Natural killer cell (primary cell): Measurements from ENCODE around the gene UNC93B1. TPM values are rescaled to one million over a fixed set of nuclear protein-coding genes. Genes with fewer than 3 reads are reported as not detected.

Source experiments
- ATAC-seq, 3 donors: fragments of 150-1000 bp in 2 of 3; fragments of 200-7000 bp in 1 of 3; cut with Tn5 transposase; 1 replicate in 1 of 3; 2 replicates in 2 of 3; pipeline ENCODE4 v1.10.0; 2021; ENCODE audit warnings: mild to moderate bottlenecking in 2 of 3, moderate library complexity in 2 of 3
- DNase-seq, 2 donors: peaks; one replicate each; pipeline versions ENCODE4 v3.0.0 to v3.0.0-alpha.2; 2013 to 2021; ENCODE audit warnings: mixed read lengths in 1 of 2
- H3K27ac ChIP-seq: one replicate; pipeline ENCODE4 v1.5.1; 2013; ENCODE audit warnings: mild to moderate bottlenecking, low read length
- H3K27me3 ChIP-seq: one replicate; pipeline ENCODE4 v1.6.1; 2013; ENCODE audit warnings: low read length; ENCODE audit not compliant: control insufficient read depth, insufficient read depth
- H3K36me3 ChIP-seq: one replicate; pipeline ENCODE4 v1.6.1; 2013; ENCODE audit warnings: low read length; ENCODE audit not compliant: control insufficient read depth, insufficient read depth
- H3K4me1 ChIP-seq: one replicate; pipeline ENCODE4 v1.6.1; 2013; ENCODE audit warnings: low read length; ENCODE audit not compliant: control insufficient read depth, insufficient read depth
- H3K4me3 ChIP-seq: one replicate; pipeline ENCODE4 v1.5.1; 2013; ENCODE audit warnings: low read length
- H3K9me3 ChIP-seq: one replicate; pipeline ENCODE4 v1.6.1; 2013; ENCODE audit warnings: low read length; ENCODE audit not compliant: control insufficient read depth, insufficient read depth
- H3K27ac Mint-ChIP-seq, 2 donors: one replicate each; pipeline ENCODE4 v1.8.0; 2022; ENCODE audit warnings: mild to moderate bottlenecking in 2 of 2, mixed read lengths in 2 of 2, moderate library complexity in 1 of 2
- H3K27me3 Mint-ChIP-seq, 2 donors: one replicate each; pipeline ENCODE4 v1.8.0; 2022; ENCODE audit warnings: low read depth in 2 of 2, mixed read lengths in 2 of 2
- H3K36me3 Mint-ChIP-seq: one replicate; pipeline ENCODE4 v1.8.0; 2022; ENCODE audit warnings: mixed read lengths
- H3K4me1 Mint-ChIP-seq, 2 donors: one replicate each; pipeline ENCODE4 v1.8.0; 2022; ENCODE audit warnings: mixed read lengths in 2 of 2
- H3K4me3 Mint-ChIP-seq: one replicate; pipeline ENCODE4 v1.8.0; 2022; ENCODE audit warnings: mild to moderate bottlenecking, moderate library complexity, mixed read lengths
- H3K9me3 Mint-ChIP-seq, 2 donors: one replicate each; pipeline ENCODE4 v1.8.0; 2022; ENCODE audit warnings: mixed read lengths in 2 of 2
- WGBS: methylation state at CpG from one replicate; pipeline ENCODE4 v1.1.7; 2013; ENCODE audit warnings: missing lambda C conversion rate; ENCODE audit not compliant: insufficient coverage; 5-methylcytosine and 5-hydroxymethylcytosine counted together
- intact Hi-C: fragments of 100-400 bp; cut with micrococcal nuclease; formaldehyde crosslinking; loops from one replicate; pipeline ENCODE4 v1.14.2; 2022
- total RNA-seq, 4 donors: library from RNA; stranded (reverse); fragments of 120-200 nt in 1 of 4; gene quantifications; one replicate each; pipeline versions ENCODE4 v1.2.3 to v1.2.4, GENCODE V29; 2013 to 2022
- TF ChIP-seq, protein P1 (sequence below): fragments of 200-600 bp; IDR thresholded peaks from one replicate; pipeline ENCODE4 v1.8.0; 2022; ENCODE audit warnings: antibody characterized with exemption

UNC93B1 gene
- total RNA-seq, 3 donors from 2014 or later (not counting 1 experiment from before 2014, with no cell fraction given): 26.6 to 44.3 (median 39.7) TPM

DNA sequence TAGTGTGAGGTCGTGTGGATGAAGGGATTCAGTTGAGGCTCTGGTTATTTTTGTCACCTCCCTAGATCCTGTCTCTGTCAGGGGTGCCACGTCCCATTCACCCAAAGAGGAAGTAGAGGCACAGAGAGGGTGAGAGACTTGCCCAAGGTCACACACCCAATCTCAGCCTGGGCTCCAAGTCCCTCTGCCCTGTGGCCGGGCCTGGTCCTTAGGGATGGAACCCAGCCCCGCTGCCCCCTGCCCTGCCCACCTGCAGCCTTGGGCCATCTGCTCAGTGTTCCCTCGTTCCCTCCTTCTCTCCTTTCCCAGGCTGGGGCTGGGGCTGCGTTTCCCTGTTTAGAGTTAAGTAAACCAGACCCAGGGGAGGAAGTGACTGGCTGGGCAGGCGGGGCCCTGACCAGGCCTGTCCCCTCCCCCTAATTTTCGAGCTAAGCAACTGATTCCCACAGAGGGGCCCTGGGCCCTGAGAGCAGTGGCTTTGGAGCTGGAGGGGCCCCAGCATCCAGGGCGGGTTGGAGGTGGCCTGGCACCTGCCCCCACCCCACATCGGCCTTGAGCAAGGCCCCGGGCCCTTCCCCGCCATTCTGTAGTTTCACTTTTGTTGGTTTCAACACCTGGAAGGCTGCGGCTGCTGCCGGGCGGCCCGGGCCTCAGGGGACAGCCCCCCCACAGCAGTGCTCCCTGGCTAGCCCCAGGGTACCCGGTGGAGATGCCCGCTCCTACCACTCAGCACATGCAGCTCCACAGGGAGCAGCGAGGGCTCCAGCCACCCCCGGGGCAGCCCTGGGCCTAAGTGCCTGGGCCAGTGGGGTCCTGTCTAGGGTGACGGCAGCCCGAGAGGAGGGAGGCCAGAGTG lies 36.4 kb upstream of the UNC93B1 start:
- Histone ChIP-seq H3K27me3 (no peaks in the 10 kb centered on the region), H3K4me1 (peaks cover 68% of the 10 kb centered on the region), H3K36me3 (peaks cover 34% of the 10 kb centered on the region), H3K27ac (peak overlapping the region; percentile 94), H3K9me3 (no peaks in the 10 kb centered on the region), H3K4me3 (peak overlapping the region; percentile 84)
- Mint-ChIP-seq H3K4me1 (peaks cover 31 to 46% of the 10 kb centered on the region in 2 donors), H3K27me3 (no peaks in the 10 kb centered on the region), H3K4me3 (peak overlapping the region; percentile 91), H3K27ac (peak overlapping the region; percentile 97 to 99), H3K9me3 (no peaks in the 10 kb centered on the region), H3K36me3 (no peaks in the 10 kb centered on the region)
- DNase-seq: peak; percentile 52 to 70
- intact Hi-C loops: loop anchor here (1.0 kb wide), 1 partner anchor 10 kb away; the partner anchor contains the start of gene NDUFS8
- TF ChIP-seq, protein P1, sequence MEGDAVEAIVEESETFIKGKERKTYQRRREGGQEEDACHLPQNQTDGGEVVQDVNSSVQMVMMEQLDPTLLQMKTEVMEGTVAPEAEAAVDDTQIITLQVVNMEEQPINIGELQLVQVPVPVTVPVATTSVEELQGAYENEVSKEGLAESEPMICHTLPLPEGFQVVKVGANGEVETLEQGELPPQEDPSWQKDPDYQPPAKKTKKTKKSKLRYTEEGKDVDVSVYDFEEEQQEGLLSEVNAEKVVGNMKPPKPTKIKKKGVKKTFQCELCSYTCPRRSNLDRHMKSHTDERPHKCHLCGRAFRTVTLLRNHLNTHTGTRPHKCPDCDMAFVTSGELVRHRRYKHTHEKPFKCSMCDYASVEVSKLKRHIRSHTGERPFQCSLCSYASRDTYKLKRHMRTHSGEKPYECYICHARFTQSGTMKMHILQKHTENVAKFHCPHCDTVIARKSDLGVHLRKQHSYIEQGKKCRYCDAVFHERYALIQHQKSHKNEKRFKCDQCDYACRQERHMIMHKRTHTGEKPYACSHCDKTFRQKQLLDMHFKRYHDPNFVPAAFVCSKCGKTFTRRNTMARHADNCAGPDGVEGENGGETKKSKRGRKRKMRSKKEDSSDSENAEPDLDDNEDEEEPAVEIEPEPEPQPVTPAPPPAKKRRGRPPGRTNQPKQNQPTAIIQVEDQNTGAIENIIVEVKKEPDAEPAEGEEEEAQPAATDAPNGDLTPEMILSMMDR: no peak
- under 1% methylated on average over 21 of the region's 22 CpGs for WGBS
- ATAC-seq: peak; percentile 54 to 68 (median 63)

DNA sequence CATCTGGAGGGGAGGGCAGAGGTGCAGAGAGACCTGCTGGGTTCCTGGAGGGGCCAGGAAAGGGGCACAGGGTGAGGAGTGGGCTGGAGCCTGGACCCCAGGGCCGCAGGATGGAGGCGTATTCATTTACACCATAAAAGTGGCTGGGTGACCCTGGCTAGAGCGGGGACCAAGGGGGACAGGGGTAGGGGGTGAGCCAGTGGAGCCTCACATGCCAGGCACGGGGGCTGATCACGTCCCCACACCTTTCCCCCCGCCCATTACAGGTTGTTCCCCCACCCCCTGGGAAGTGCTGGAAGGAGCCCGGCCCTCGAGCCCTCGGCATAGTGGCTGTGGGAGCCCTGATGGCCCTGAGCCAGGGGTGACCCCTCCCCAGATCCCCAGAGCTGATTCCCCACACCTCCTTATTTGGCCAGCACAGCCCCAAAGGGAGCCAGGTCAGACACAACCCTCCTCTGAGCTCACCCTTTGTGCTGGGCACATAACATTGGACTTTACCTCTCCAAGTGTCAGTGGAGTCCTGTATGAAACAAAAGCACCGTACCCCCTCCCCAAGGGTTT lies 35.7 kb upstream of the UNC93B1 start:
- intact Hi-C loops: loop anchor here (1.0 kb wide), 1 partner anchor 9 kb away; the partner anchor contains the start of gene NDUFS8
- H3K27ac ChIP-seq: peak overlapping the region; percentile 94
- peaks cover 31 to 46% of the 10 kb centered on the region in 2 donors for H3K4me1 Mint-ChIP-seq
- H3K27me3 ChIP-seq: no peaks in the 10 kb centered on the region
- peak overlapping the region; percentile 91 for H3K4me3 Mint-ChIP-seq
- TF ChIP-seq, protein P1: no peak
- no peaks in the 10 kb centered on the region for H3K9me3 ChIP-seq
- H3K36me3 ChIP-seq: peaks cover 27% of the 10 kb centered on the region
- ATAC-seq: peak in 1 of 3 donors; percentile 5
- peak overlapping the region; percentile 84 for H3K4me3 ChIP-seq
- peak in 1 of 2 donors; percentile 38 for DNase-seq
- H3K27ac Mint-ChIP-seq: peak overlapping the region; percentile 97 to 99
- no peaks in the 10 kb centered on the region for H3K9me3 Mint-ChIP-seq
- no peaks in the 10 kb centered on the region for H3K36me3 Mint-ChIP-seq
- H3K27me3 Mint-ChIP-seq: no peaks in the 10 kb centered on the region
- 12% methylated on average over 9 of the region's 10 CpGs for WGBS
- peaks cover 74% of the 10 kb centered on the region for H3K4me1 ChIP-seq

DNA sequence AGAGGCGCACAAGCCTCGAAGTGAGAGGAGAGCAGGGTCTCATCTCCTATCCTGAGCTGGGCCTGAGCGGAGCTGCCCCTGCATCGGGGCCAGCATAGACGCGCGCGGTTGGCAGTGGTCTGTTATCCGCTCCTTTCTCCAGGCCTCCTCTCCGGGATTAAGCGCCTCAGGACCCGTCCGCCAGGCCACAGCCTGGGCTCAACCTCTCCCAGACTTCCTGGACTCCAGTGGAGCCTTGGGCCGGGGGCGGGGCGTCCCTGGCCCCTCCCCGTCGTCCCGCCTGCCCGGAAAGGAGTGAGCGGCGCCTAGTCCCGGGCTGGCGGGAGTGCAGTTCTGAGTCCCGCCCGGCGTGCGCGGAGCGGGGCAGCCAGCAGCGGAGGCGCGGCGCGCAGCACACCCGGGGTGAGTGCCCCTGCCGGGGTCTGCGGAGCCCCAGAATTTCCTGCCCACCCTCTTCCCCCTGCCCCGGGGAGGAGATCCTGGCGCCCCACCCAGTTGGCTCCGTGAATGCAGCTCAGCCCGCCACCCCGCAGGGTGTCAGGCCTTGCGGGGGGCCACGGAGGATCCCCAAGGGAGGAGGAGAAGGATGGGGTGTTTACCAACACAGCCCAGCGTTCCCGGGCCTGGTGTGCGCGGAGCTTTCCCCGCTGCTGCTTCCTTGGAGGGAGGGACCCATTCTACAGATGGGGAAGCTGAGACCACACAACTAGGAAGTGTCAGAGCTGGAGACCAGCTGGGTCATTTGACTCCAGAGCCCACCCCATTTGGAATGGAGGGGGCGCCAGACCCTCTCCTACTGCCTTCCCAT lies 35.0 kb upstream of the UNC93B1 start, which contains the start of gene TCIRG1:
TCIRG1 (plus strand) TSS at position 308 of the 808 bp plus-strand sequence. CDS start 2,247 bp downstream, outside the sequence.
- Histone ChIP-seq H3K27me3 (no peaks in the 10 kb centered on the region), H3K4me1 (peaks cover 74% of the 10 kb centered on the region), H3K9me3 (no peaks in the 10 kb centered on the region), H3K27ac (peak within 1 kb of the TSS; percentile 94), H3K4me3 (peak within 1 kb of the TSS; percentile 84), H3K36me3 (peaks cover 24% of the 10 kb centered on the region)
- peak in 1 of 2 donors; percentile 73 for DNase-seq
- H3K36me3 Mint-ChIP-seq: no peaks in the 10 kb centered on the region
- intact Hi-C loops: no loop called here
- 6% methylated on average over 51 of the region's 51 CpGs for WGBS
- H3K4me3 Mint-ChIP-seq: peak within 1 kb of the TSS; percentile 91
- H3K9me3 Mint-ChIP-seq: no peaks in the 10 kb centered on the region
- peaks cover 31 to 46% of the 10 kb centered on the region in 2 donors for H3K4me1 Mint-ChIP-seq
- peak within 1 kb of the TSS; percentile 97 to 99 for H3K27ac Mint-ChIP-seq
- no peaks in the 10 kb centered on the region for H3K27me3 Mint-ChIP-seq
- peak; percentile 39 to 42 (median 40) for ATAC-seq
- TF ChIP-seq, protein P1: no peak
